ENCODE measurements around the gene B3GALNT1.

Gene B3GALNT1

DNA sequence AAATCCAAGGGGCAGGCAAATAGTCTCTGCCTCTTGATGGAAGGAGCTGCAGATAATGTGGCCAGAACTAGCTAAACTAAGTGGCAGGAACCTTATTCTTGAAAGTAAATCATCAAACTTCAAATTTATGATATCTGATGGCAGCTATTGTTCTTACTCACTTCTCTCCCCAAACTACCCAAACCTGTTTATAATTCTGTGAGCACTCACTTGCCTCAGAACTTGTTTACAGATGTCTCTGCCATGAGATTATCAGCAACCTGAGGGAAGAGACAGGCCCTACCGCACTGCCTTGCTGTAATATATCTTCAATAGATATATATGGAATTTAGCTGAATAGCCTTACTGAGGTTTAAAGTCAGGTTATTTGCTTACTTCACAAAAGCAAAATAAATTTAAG lies 2.2 kb upstream of the B3GALNT1 start:
- TF ChIP-seq, protein P1, sequence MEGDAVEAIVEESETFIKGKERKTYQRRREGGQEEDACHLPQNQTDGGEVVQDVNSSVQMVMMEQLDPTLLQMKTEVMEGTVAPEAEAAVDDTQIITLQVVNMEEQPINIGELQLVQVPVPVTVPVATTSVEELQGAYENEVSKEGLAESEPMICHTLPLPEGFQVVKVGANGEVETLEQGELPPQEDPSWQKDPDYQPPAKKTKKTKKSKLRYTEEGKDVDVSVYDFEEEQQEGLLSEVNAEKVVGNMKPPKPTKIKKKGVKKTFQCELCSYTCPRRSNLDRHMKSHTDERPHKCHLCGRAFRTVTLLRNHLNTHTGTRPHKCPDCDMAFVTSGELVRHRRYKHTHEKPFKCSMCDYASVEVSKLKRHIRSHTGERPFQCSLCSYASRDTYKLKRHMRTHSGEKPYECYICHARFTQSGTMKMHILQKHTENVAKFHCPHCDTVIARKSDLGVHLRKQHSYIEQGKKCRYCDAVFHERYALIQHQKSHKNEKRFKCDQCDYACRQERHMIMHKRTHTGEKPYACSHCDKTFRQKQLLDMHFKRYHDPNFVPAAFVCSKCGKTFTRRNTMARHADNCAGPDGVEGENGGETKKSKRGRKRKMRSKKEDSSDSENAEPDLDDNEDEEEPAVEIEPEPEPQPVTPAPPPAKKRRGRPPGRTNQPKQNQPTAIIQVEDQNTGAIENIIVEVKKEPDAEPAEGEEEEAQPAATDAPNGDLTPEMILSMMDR (conservative IDR thresholded peaks at IDR 0.05; ENCODE audit: control insufficient read depth, insufficient read depth, low read depth, low read length): no peak
- H3K4me3 ChIP-seq (ENCODE audit: control insufficient read depth, low read depth, low read length): no peak overlapping the region
- no peak for DNase-seq (ENCODE audit: low read depth)

DNA sequence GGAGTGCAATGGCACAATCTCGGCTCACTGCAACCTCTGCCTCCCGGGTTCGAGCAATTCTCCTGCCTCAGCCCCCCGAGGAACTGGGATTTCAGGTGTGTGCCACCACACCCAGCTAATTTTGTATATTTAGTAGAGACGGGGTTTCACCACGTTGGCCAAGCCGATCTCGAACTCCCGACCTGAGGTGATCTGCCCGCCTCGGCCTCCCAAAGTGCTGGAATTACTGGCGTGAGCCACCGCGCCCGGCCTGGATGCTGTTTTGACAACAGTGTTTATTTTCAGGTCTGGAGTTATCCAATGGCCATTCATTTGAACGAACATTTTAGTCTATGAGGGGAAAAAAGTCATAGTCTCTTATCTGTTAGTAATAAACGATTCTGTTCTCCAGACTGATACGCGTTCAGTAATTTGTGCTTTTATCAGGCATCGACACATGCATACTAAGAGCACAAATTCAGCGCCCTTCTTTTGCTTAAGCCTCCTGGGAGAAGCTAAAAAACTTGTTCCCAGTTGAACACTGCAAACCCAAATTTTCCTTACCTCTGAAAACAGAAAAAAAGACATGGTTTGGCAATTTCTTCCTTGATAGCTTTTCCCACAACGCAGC lies 1.3 kb downstream of the B3GALNT1 start:
- no peak for DNase-seq (ENCODE audit: low read depth)
- TF ChIP-seq, protein P1 (conservative IDR thresholded peaks at IDR 0.05; ENCODE audit: control insufficient read depth, insufficient read depth, low read depth, low read length): no peak
- peak overlapping the region; percentile 65 for H3K4me3 ChIP-seq (ENCODE audit: control insufficient read depth, low read depth, low read length)

DNA sequence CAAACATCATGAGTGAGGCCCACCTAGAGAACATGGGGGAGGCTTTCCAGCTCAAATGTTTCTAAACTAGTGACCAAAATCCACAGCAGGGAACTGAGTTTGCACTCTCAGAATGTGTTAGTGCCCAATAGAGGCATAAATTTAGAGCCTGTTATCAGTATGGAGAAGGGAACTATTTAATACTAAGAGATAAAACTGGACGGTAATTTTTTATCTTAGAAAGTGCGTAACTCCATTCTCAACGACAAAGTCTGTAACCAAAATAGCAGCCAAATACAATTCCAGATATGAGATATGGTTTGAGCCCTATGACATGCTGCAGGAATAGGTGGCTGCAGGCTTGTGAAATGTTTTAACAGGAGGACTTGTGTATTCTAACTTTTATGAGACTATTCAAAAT lies 3.5 kb downstream of the B3GALNT1 start:
- no peak for DNase-seq (ENCODE audit: low read depth)
- TF ChIP-seq, protein P1 (conservative IDR thresholded peaks at IDR 0.05; ENCODE audit: control insufficient read depth, insufficient read depth, low read depth, low read length): no peak
- no peak overlapping the region for H3K4me3 ChIP-seq (ENCODE audit: control insufficient read depth, low read depth, low read length)

DNA sequence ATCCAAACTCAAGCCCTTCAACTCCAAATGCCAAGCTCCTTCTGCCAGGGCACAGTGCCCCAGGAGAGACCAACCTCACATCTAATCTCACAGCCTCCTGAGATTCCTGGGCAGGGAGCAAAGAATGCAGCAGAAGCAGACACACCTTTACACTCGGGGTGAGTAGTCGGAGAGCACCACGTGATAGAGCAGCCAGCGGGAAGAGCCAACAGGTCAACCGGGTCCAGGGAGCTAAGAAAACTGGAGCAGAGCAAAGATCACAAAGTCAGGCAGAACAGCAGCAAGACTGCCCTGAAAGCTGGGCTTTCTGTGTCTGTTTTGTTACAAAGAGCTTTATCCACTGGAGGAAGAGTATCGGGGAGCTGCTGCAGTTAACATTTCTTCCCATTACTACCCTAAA lies 4.2 kb downstream of the B3GALNT1 start:
- H3K4me3 ChIP-seq (ENCODE audit: control insufficient read depth, low read depth, low read length): no peak overlapping the region
- no peak for DNase-seq (ENCODE audit: low read depth)
- TF ChIP-seq, protein P1 (conservative IDR thresholded peaks at IDR 0.05; ENCODE audit: control insufficient read depth, insufficient read depth, low read depth, low read length): no peak

DNA sequence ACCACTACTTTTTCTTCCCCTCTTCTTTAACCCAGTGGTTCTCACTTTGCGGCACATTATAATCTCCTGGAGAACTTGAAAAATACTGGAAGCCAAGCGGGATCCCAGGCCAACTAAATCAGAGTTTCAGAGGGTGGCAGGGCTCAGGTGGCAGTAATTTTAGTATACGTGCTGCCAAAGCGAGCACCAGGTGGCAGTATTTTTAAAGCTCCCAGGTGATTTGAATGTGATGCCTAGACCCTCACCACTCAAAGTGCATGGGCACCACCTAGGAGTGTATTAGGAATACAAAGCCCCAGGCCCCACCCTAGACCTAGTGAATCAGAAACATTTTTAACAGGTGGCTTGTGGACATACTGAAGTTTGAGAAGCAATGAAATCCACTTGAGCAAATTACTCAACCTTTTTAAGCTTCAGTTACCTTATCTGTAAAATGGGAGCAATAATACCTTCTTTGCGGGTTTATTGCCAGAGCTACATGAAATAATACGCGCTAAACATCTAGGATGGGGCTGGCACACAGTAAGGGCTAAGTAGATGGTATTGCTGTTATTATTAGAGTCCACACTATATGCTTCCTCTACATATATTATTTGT lies 8.3 kb downstream of the B3GALNT1 start:
- DNase-seq (ENCODE audit: low read depth): no peak
- TF ChIP-seq, protein P1 (conservative IDR thresholded peaks at IDR 0.05; ENCODE audit: control insufficient read depth, insufficient read depth, low read depth, low read length): peak; percentile 33
- H3K4me3 ChIP-seq (ENCODE audit: control insufficient read depth, low read depth, low read length): no peak overlapping the region

DNA sequence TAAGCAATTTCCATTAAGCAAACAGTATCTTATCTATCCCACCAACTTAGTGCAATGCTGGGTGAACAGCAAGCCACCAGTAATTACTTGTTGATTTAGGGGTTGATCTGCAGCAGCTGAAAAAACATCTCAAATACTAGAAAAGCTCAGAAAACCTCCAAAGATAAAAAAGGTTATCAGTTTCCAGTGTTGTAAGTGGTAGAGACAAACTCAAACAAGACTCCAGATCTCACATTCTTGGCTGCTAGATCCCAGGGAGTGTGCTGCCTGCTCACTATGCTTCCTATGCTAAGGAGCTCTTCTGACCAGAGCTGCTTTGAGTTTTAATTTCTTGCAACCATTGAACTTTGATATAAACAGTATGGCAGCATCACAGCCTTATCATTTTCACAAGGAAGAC lies 11.3 kb downstream of the B3GALNT1 start:
- DNase-seq (ENCODE audit: low read depth): no peak
- no peak overlapping the region for H3K4me3 ChIP-seq (ENCODE audit: control insufficient read depth, low read depth, low read length)
- TF ChIP-seq, protein P1 (conservative IDR thresholded peaks at IDR 0.05; ENCODE audit: control insufficient read depth, insufficient read depth, low read depth, low read length): no peak
